Neuronal stem cell (in vitro differentiated cells): ENCODE data around the gene GZF1.

Experiments
- DNase-seq: peaks from one replicate; pipeline ENCODE4 v3.0.0-alpha.2; 2013; ENCODE audit warnings: low spot score
- H2AFZ ChIP-seq: one replicate; pipeline ENCODE4 v1.6.1; 2013; ENCODE audit warnings: mild to moderate bottlenecking, low read length, inconsistent platforms
- H2AK5ac ChIP-seq: 2 replicates; pipeline ENCODE4 v1.6.1; 2013; ENCODE audit warnings: low read depth, mild to moderate bottlenecking, inconsistent platforms, low read length, moderate library complexity, mixed read lengths
- H2BK120ac ChIP-seq: 2 replicates; pipeline ENCODE4 v1.6.1; 2013; ENCODE audit warnings: low read depth, mild to moderate bottlenecking, inconsistent platforms, low read length, moderate library complexity, mixed read lengths
- H2BK12ac ChIP-seq: one replicate; pipeline ENCODE4 v1.6.1; 2013; ENCODE audit warnings: low read length, inconsistent platforms
- H2BK15ac ChIP-seq: 2 replicates; pipeline ENCODE4 v1.6.1; 2013; ENCODE audit warnings: mild to moderate bottlenecking, low read length, inconsistent platforms, mixed read lengths
- H2BK5ac ChIP-seq: one replicate; pipeline ENCODE4 v1.6.1; 2013; ENCODE audit warnings: inconsistent platforms, mild to moderate bottlenecking, low read length, moderate library complexity
- H3K14ac ChIP-seq: one replicate; pipeline ENCODE4 v1.6.1; 2013; ENCODE audit warnings: low read length, inconsistent platforms
- H3K18ac ChIP-seq: 2 replicates; pipeline ENCODE4 v1.6.1; 2013; ENCODE audit warnings: low read length, inconsistent platforms
- H3K23ac ChIP-seq: 2 replicates; pipeline ENCODE4 v1.6.1; 2013; ENCODE audit warnings: low read depth, mild to moderate bottlenecking, mixed read lengths, low read length, inconsistent platforms; ENCODE audit not compliant: poor library complexity
- H3K27ac ChIP-seq: replicated peaks from 3 replicates; pipeline ENCODE4 v1.5.1; 2013; ENCODE audit warnings: low read length, inconsistent platforms
- H3K27me3 ChIP-seq, 3 experiments: 2 replicates each; pipeline ENCODE4 v1.6.1; 2013; ENCODE audit warnings: low read length in 3 of 3, mild to moderate bottlenecking in 2 of 3, inconsistent platforms in 1 of 3, low read depth in 1 of 3, mixed read lengths in 1 of 3, moderate library complexity in 1 of 3; ENCODE audit not compliant: control insufficient read depth in 3 of 3, insufficient read depth in 3 of 3
- H3K36me3 ChIP-seq, 2 donors: replicated peaks in 1 of 2; 2 replicates each; pipeline ENCODE4 v1.6.1; 2013; ENCODE audit warnings: low read length in 2 of 2; ENCODE audit not compliant: control insufficient read depth in 2 of 2, insufficient read depth in 2 of 2
- H3K4ac ChIP-seq: 2 replicates; pipeline ENCODE4 v1.6.1; 2013; ENCODE audit warnings: inconsistent platforms, mild to moderate bottlenecking, low read length, moderate library complexity
- H3K4me1 ChIP-seq, 2 donors: 1 replicate in 1 of 2; 2 replicates in 1 of 2; pipeline ENCODE4 v1.6.1; 2013; ENCODE audit warnings: low read length in 2 of 2, low read depth in 1 of 2; ENCODE audit not compliant: control insufficient read depth in 2 of 2, insufficient read depth in 1 of 2
- H3K4me2 ChIP-seq: one replicate; pipeline ENCODE4 v1.6.1; 2013; ENCODE audit warnings: mild to moderate bottlenecking, low read length, inconsistent platforms; ENCODE audit not compliant: insufficient read depth, poor library complexity, severe bottlenecking
- H3K4me3 ChIP-seq, 2 donors: 2 replicates each; pipeline ENCODE4 v1.5.1; 2013; ENCODE audit warnings: low read length in 2 of 2, mild to moderate bottlenecking in 2 of 2, inconsistent platforms in 1 of 2, moderate library complexity in 1 of 2
- H3K79me1 ChIP-seq: one replicate; pipeline ENCODE4 v1.6.1; 2013; ENCODE audit warnings: low read depth, mild to moderate bottlenecking, inconsistent platforms, low read length, moderate library complexity
- H3K9ac ChIP-seq: one replicate; pipeline ENCODE4 v1.6.1; 2013; ENCODE audit warnings: mild to moderate bottlenecking, low read depth, low read length, inconsistent platforms; ENCODE audit not compliant: poor library complexity
- H3K9me3 ChIP-seq, 2 donors: replicated peaks in 1 of 2; 2 replicates each; pipeline versions ENCODE3 to v1.6.1; 2013; ENCODE audit warnings: low read length in 2 of 2, mild to moderate bottlenecking in 2 of 2, inconsistent platforms in 1 of 2, low read depth in 1 of 2, mixed read lengths in 1 of 2, moderate library complexity in 1 of 2; ENCODE audit not compliant: control insufficient read depth in 2 of 2, insufficient read depth in 1 of 2
- H4K8ac ChIP-seq: one replicate; pipeline ENCODE4 v1.6.1; 2013; ENCODE audit warnings: low read depth, mild to moderate bottlenecking, inconsistent platforms, low read length, moderate library complexity
- H4K91ac ChIP-seq: one replicate; pipeline ENCODE4 v1.6.1; 2013; ENCODE audit warnings: low read length, low read depth, mild to moderate bottlenecking, inconsistent platforms; ENCODE audit not compliant: poor library complexity
- WGBS, 2 donors: extraction: QIAGEN DNeasy Blood & Tissue Kit; methylation state at CpG; one replicate each; pipeline ENCODE4 v1.1.7; 2013; ENCODE audit warnings: missing lambda C conversion rate in 2 of 2, mixed read lengths in 1 of 2; ENCODE audit not compliant: insufficient read length in 2 of 2, insufficient replicate concordance in 1 of 2; ENCODE audit errors: extremely low coverage in 2 of 2; 5-methylcytosine and 5-hydroxymethylcytosine counted together

The GZF1 gene

GRCh38 chr20:23399568-23400241 lies 37.7 kb downstream of the GZF1 start:
- H3K4me3 ChIP-seq: no peak overlapping the region
- H3K27ac ChIP-seq: no peak overlapping the region
- no peak overlapping the region for H2BK12ac ChIP-seq
- H2AFZ ChIP-seq: no peak overlapping the region
- H2BK15ac ChIP-seq: no peak overlapping the region
- H2AK5ac ChIP-seq: no peak overlapping the region
- H3K36me3 ChIP-seq: peaks cover 5 to 35% of the 10 kb centered on the region in 2 donors
- H4K91ac ChIP-seq: no peak overlapping the region
- no peak overlapping the region for H2BK5ac ChIP-seq
- no peaks in the 10 kb centered on the region for H3K4me1 ChIP-seq
- DNase-seq: no peak
- no peak overlapping the region for H3K23ac ChIP-seq
- no peak overlapping the region for H4K8ac ChIP-seq
- H3K9ac ChIP-seq: no peak overlapping the region
- no peak overlapping the region for H3K4me2 ChIP-seq
- no peaks in the 10 kb centered on the region for H3K9me3 ChIP-seq
- H3K14ac ChIP-seq: no peak overlapping the region
- no peak overlapping the region for H3K4ac ChIP-seq
- H3K18ac ChIP-seq: no peak overlapping the region
- no peak overlapping the region for H2BK120ac ChIP-seq
- no CpG with 5 or more reads among the region's 6 CpGs for whole genome bisulfite sequencing, 2 donors
- H3K27me3 ChIP-seq: no peaks in the 10 kb centered on the region
- H3K79me1 ChIP-seq: no peaks in the 10 kb centered on the region

- H3K4me2 ChIP-seq: no peak overlapping the region
- H3K4ac ChIP-seq: no peak overlapping the region
- no peak for DNase-seq
- H2BK5ac ChIP-seq: no peak overlapping the region
- no peak overlapping the region for H4K8ac ChIP-seq
- H3K23ac ChIP-seq: no peak overlapping the region
- no peak overlapping the region for H4K91ac ChIP-seq
- no peak overlapping the region for H2BK12ac ChIP-seq
- no peaks in the 10 kb centered on the region for H3K4me1 ChIP-seq
- no peak overlapping the region for H2BK120ac ChIP-seq
- H2BK15ac ChIP-seq: no peak overlapping the region
- no peaks in the 10 kb centered on the region for H3K79me1 ChIP-seq
- H3K14ac ChIP-seq: no peak overlapping the region
- H2AFZ ChIP-seq: no peak overlapping the region
- H3K4me3 ChIP-seq: no peak overlapping the region
- no peaks in the 10 kb centered on the region for H3K27me3 ChIP-seq
- no peak overlapping the region for H3K27ac ChIP-seq
- no peaks in the 10 kb centered on the region for H3K9me3 ChIP-seq
- H3K18ac ChIP-seq: no peak overlapping the region
- H2AK5ac ChIP-seq: no peak overlapping the region
- H3K9ac ChIP-seq: no peak overlapping the region
- H3K36me3 ChIP-seq: peaks cover 2 to 23% of the 10 kb centered on the region in 2 donors
- no CpG with 5 or more reads among the region's 5 CpGs for WGBS, 2 donors
Measured at GRCh38 chr20:23401051-23401450, 39.1 kb downstream of the GZF1 start.

GRCh38 chr20:23403751-23404150 lies 41.8 kb downstream of the GZF1 start:
- no peak overlapping the region for H3K4me3 ChIP-seq

GRCh38 chr20:23404196-23404595 lies 42.2 kb downstream of the GZF1 start:
- no peak overlapping the region for H2BK15ac ChIP-seq
- no peak overlapping the region for H3K4me3 ChIP-seq
- DNase-seq: no peak
- H3K14ac ChIP-seq: no peak overlapping the region
- no peaks in the 10 kb centered on the region for H3K9me3 ChIP-seq
- H2BK12ac ChIP-seq: no peak overlapping the region
- WGBS, 2 donors: no CpG with 5 or more reads among the region's 3 CpGs
- H2AK5ac ChIP-seq: no peak overlapping the region
- no peaks in the 10 kb centered on the region for H3K4me1 ChIP-seq
- no peak overlapping the region for H3K18ac ChIP-seq
- H3K27ac ChIP-seq: no peak overlapping the region
- peaks cover 2 to 23% of the 10 kb centered on the region in 2 donors for H3K36me3 ChIP-seq
- H3K79me1 ChIP-seq: no peaks in the 10 kb centered on the region
- H2BK120ac ChIP-seq: no peak overlapping the region
- no peak overlapping the region for H4K8ac ChIP-seq
- no peak overlapping the region for H3K23ac ChIP-seq
- H3K9ac ChIP-seq: no peak overlapping the region
- no peaks in the 10 kb centered on the region for H3K27me3 ChIP-seq
- no peak overlapping the region for H2AFZ ChIP-seq
- H3K4me2 ChIP-seq: no peak overlapping the region
- H3K4ac ChIP-seq: no peak overlapping the region
- H2BK5ac ChIP-seq: no peak overlapping the region
- no peak overlapping the region for H4K91ac ChIP-seq

More at GRCh38 chr20:23403751-23404150, 41.8 kb downstream of the GZF1 start:
- no peak overlapping the region for H2BK12ac ChIP-seq
- no peak overlapping the region for H3K14ac ChIP-seq
- no peak overlapping the region for H3K4ac ChIP-seq
- DNase-seq: no peak
- H2BK120ac ChIP-seq: no peak overlapping the region
- no peak overlapping the region for H3K4me2 ChIP-seq
- no peaks in the 10 kb centered on the region for H3K9me3 ChIP-seq
- H2AFZ ChIP-seq: no peak overlapping the region
- no peak overlapping the region for H3K9ac ChIP-seq
- H3K18ac ChIP-seq: no peak overlapping the region
- H3K4me1 ChIP-seq: no peaks in the 10 kb centered on the region
- no peak overlapping the region for H2AK5ac ChIP-seq
- no peaks in the 10 kb centered on the region for H3K27me3 ChIP-seq
- H3K79me1 ChIP-seq: no peaks in the 10 kb centered on the region
- no peak overlapping the region for H3K27ac ChIP-seq
- no peak overlapping the region for H3K23ac ChIP-seq
- no peak overlapping the region for H4K8ac ChIP-seq
- no peak overlapping the region for H4K91ac ChIP-seq
- WGBS, 2 donors: no CpG with 5 or more reads among the region's 5 CpGs
- no peak overlapping the region for H2BK15ac ChIP-seq
- no peak overlapping the region for H2BK5ac ChIP-seq
- H3K36me3 ChIP-seq: peaks cover 2 to 23% of the 10 kb centered on the region in 2 donors
